Measurements from ENCODE around the gene SHC2. TPM values are rescaled to one million over a fixed set of nuclear protein-coding genes. Genes with fewer than 3 reads are reported as not detected.

Gene SHC2
- total and polyA plus RNA-seq, 7 donors: 1.8 to 49.9 (median 17.8) TPM

GRCh38 chr19:375395-376110 is 85.3 kb downstream of the SHC2 start:
- Histone ChIP-seq H3K27ac (no peak overlapping the region), H3K9me3 (no peaks in the 10 kb centered on the region), H3K27me3 (peaks cover 0 to 40% (median 22%) of the 10 kb centered on the region in 3 donors), H3K4me3 (no peak overlapping the region), H3K4me1 (no peaks in the 10 kb centered on the region), H3K36me3 (no peaks in the 10 kb centered on the region)
- DNase-seq: peak; percentile 56
- WGBS, 2 donors: 81 to 87% methylated on average over 43 of the region's 43 CpGs
- TF ChIP-seq EP300 (IDR thresholded peaks at IDR 0.05): no peak
- no peak for TF ChIP-seq POLR2AphosphoS5 (IDR thresholded peaks at IDR 0.05)
- TF ChIP-seq CTCF (IDR thresholded peaks at IDR 0.05): no peak
- TF ChIP-seq POLR2A (IDR thresholded peaks at IDR 0.05): no peak
- intact Hi-C loops (cut with DNase I): no loop called here

GRCh38 chr19:374886-375235 is 86.0 kb downstream of the SHC2 start:
- TF ChIP-seq POLR2A (IDR thresholded peaks at IDR 0.05) (no peak), POLR2AphosphoS5 (IDR thresholded peaks at IDR 0.05) (no peak), CTCF (IDR thresholded peaks at IDR 0.05) (no peak), EP300 (IDR thresholded peaks at IDR 0.05) (no peak)
- H3K9me3 ChIP-seq: no peaks in the 10 kb centered on the region
- no peaks in the 10 kb centered on the region for H3K4me1 ChIP-seq
- no peak overlapping the region for H3K4me3 ChIP-seq
- H3K27me3 ChIP-seq: peaks cover 0 to 40% (median 22%) of the 10 kb centered on the region in 3 donors
- H3K27ac ChIP-seq: no peak overlapping the region
- 76 to 79% methylated on average over 17 of the region's 17 CpGs for WGBS, 2 donors
- intact Hi-C loops (cut with DNase I): no loop called here
- no peaks in the 10 kb centered on the region for H3K36me3 ChIP-seq
- DNase-seq: peak; percentile 56

GRCh38 chr19:374183-374885 is 86.5 kb downstream of the SHC2 start:
- 62 to 76% methylated on average over 23 of the region's 23 CpGs for WGBS, 2 donors
- peak; percentile 55 for DNase-seq
- Histone ChIP-seq H3K4me3 (no peak overlapping the region), H3K4me1 (no peaks in the 10 kb centered on the region), H3K27ac (no peak overlapping the region), H3K9me3 (no peaks in the 10 kb centered on the region), H3K36me3 (no peaks in the 10 kb centered on the region), H3K27me3 (peaks cover 0 to 40% (median 22%) of the 10 kb centered on the region in 3 donors)
- intact Hi-C loops (cut with DNase I): no loop called here
- TF ChIP-seq CTCF (IDR thresholded peaks at IDR 0.05): no peak
- no peak for TF ChIP-seq EP300 (IDR thresholded peaks at IDR 0.05)
- no peak for TF ChIP-seq POLR2A (IDR thresholded peaks at IDR 0.05)
- no peak for TF ChIP-seq POLR2AphosphoS5 (IDR thresholded peaks at IDR 0.05)

GRCh38 chr19:373391-374182 is 87.2 kb downstream of the SHC2 start:
- TF ChIP-seq CTCF (IDR thresholded peaks at IDR 0.05): no peak
- no peak for TF ChIP-seq POLR2A (IDR thresholded peaks at IDR 0.05)
- TF ChIP-seq EP300 (IDR thresholded peaks at IDR 0.05): no peak
- no peak for TF ChIP-seq POLR2AphosphoS5 (IDR thresholded peaks at IDR 0.05)
- H3K9me3 ChIP-seq: no peaks in the 10 kb centered on the region
- no peaks in the 10 kb centered on the region for H3K4me1 ChIP-seq
- peak; percentile 57 for DNase-seq
- H3K4me3 ChIP-seq: no peak overlapping the region
- no peak overlapping the region for H3K27ac ChIP-seq
- 72 to 83% methylated on average over 24 of the region's 24 CpGs for WGBS, 2 donors
- peaks cover 0 to 40% (median 22%) of the 10 kb centered on the region in 3 donors for H3K27me3 ChIP-seq
- no peaks in the 10 kb centered on the region for H3K36me3 ChIP-seq
- intact Hi-C loops (cut with DNase I): no loop called here
